ENCODE results near the gene WWTR1. TPM values are rescaled to one million over a fixed set of nuclear protein-coding genes. Genes with fewer than 3 reads are reported as not detected.
A peak's percentile ranks its signal among the peaks of the same experiment; 100 is the strongest.

Gene WWTR1
- total RNA-seq, 6 donors from 2014 or later = 77.5 to 119 (median 107) TPM

DNA sequence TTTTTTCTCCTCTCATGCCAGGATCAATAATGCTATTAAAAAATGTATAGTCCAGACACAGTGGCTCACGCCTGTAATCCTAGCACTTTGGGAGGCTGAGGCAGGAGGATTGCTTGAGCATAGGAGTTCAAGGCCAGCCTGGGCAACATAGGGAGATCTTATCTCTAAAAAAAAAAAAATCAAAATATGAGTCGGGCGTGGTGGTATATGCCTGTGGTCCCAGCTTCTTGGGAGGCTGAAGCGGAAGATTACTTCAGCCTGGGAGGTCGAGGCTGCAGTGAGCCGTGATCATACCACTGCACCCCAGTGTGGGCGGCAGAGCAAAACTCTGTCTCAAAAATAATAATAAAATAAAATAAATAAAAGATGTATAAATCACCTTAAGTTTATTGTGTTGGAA lies 75.4 kb downstream of the WWTR1 start:
- Histone ChIP-seq H3K27me3 (no peaks in the 10 kb centered on the region), H3K27ac (peak overlapping the region in 2 of 4 donors; percentile 20 to 56), H3K36me3 (no peaks in the 10 kb centered on the region), H3K4me3 (no peak overlapping the region), H3K9me3 (no peaks in the 10 kb centered on the region), H3K4me1 (peaks cover 34 to 62% (median 46%) of the 10 kb centered on the region in 4 donors)
- DNase-seq = no peak
- WGBS, 2 donors = 85 to 90% methylated on average over 7 of the region's 7 CpGs
- no peak for TF ChIP-seq POLR2AphosphoS5 (IDR thresholded peaks at IDR 0.05)
- TF ChIP-seq POLR2A (IDR thresholded peaks at IDR 0.05) = no peak
- TF ChIP-seq, protein P1, sequence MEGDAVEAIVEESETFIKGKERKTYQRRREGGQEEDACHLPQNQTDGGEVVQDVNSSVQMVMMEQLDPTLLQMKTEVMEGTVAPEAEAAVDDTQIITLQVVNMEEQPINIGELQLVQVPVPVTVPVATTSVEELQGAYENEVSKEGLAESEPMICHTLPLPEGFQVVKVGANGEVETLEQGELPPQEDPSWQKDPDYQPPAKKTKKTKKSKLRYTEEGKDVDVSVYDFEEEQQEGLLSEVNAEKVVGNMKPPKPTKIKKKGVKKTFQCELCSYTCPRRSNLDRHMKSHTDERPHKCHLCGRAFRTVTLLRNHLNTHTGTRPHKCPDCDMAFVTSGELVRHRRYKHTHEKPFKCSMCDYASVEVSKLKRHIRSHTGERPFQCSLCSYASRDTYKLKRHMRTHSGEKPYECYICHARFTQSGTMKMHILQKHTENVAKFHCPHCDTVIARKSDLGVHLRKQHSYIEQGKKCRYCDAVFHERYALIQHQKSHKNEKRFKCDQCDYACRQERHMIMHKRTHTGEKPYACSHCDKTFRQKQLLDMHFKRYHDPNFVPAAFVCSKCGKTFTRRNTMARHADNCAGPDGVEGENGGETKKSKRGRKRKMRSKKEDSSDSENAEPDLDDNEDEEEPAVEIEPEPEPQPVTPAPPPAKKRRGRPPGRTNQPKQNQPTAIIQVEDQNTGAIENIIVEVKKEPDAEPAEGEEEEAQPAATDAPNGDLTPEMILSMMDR (IDR thresholded peaks at IDR 0.05) = no peak
- TF ChIP-seq EP300 (IDR thresholded peaks at IDR 0.05) = no peak
- no peak for ATAC-seq (ENCODE audit: low FRiP score in 2 of 2)

- DNase-seq = peak in 1 of 2 donors; percentile 72
- peaks cover 36 to 66% (median 49%) of the 10 kb centered on the region in 4 donors for H3K4me1 ChIP-seq
- 27 to 41% methylated on average over 8 of the region's 8 CpGs for WGBS, 2 donors
Measured at GRCh38 chr3:149581681-149582370, 76.0 kb downstream of the WWTR1 start.

DNA sequence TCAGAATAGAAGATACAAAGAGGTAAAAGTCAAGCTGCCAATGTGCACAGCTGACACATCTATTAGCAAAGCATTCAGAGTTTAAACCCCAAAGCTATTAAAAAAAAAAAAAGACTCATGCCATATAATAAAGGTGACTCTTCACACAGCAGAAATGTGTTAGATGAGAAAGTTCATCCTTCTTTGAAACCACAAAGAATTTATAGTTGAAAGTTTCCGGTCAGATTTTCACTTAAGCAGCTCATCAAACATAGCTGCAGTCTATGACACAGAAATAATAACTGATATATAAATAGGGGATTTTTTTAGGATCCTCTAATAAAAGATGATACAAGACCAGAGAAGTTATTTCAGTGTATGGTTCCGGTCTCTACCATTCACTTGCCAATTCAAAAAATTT lies 76.6 kb downstream of the WWTR1 start:
- no peaks in the 10 kb centered on the region for H3K27me3 ChIP-seq
- no peak for TF ChIP-seq EP300 (IDR thresholded peaks at IDR 0.05)
- TF ChIP-seq POLR2A (IDR thresholded peaks at IDR 0.05) = no peak
- TF ChIP-seq, protein P1 (IDR thresholded peaks at IDR 0.05) = no peak
- no peak for TF ChIP-seq POLR2AphosphoS5 (IDR thresholded peaks at IDR 0.05)
- DNase-seq (no peak), ATAC-seq (ENCODE audit: low FRiP score in 2 of 2) (no peak)
- H3K4me3 ChIP-seq = no peak overlapping the region
- H3K9me3 ChIP-seq = no peaks in the 10 kb centered on the region
- no peaks in the 10 kb centered on the region for H3K36me3 ChIP-seq
- peaks cover 42 to 67% (median 52%) of the 10 kb centered on the region in 4 donors for H3K4me1 ChIP-seq
- WGBS, 2 donors = 50 to 64% methylated on average over 2 of the region's 2 CpGs
- H3K27ac ChIP-seq = peak overlapping the region in 2 of 4 donors; percentile 22 to 56

More at GRCh38 chr3:149581681-149582370, 76.0 kb downstream of the WWTR1 start:
- TF ChIP-seq POLR2AphosphoS5 (IDR thresholded peaks at IDR 0.05) (peak in 1 of 2 donors; percentile 21), EP300 (IDR thresholded peaks at IDR 0.05) (peak in 1 of 4 donors; percentile 29), POLR2A (IDR thresholded peaks at IDR 0.05) (no peak)
- TF ChIP-seq, protein P1 (IDR thresholded peaks at IDR 0.05) = peak in 2 of 6 experiments; percentile 7 to 42
- Histone ChIP-seq H3K36me3 (no peaks in the 10 kb centered on the region), H3K4me3 (no peak overlapping the region), H3K27me3 (no peaks in the 10 kb centered on the region), H3K27ac (peak overlapping the region; percentile 22 to 56 (median 44)), H3K9me3 (no peaks in the 10 kb centered on the region)
- ATAC-seq (ENCODE audit: low FRiP score in 2 of 2) = peak; percentile 74 to 84

DNA sequence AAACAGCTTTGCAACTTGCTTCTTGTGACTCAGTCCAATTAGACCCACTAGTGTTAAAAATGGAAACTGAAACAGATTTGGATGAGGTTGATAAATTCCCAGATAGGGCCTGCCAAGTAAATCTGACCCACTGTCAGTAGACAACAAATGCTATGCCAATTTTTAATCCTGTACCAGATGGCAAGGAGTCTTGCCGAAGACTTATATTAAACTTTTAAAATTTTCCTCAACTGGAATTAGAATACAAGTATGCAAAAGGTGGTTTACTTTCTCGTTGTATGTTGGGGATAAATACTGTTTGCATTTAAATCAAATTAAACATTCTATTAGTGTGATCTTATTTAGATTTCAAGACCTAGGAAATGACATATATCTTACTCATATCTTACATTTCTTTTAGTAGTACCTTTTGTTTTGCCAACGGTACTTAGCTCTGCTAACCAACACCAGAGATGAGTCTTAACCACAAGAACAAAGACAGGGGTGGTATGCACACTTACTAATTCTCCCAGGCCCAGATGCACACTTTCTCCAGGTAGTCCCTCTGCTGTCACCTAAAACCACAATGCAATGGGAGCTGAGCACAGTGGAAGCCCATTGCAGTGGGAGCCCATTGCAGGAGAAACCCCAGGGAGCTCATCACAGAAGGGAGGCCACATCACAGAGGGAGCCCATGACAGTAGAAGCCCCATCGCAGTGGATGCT lies 77.8 kb downstream of the WWTR1 start:
- DNase-seq (no peak), ATAC-seq (ENCODE audit: low FRiP score in 2 of 2) (no peak)
- Histone ChIP-seq H3K27me3 (no peaks in the 10 kb centered on the region), H3K4me3 (no peak overlapping the region), H3K36me3 (no peaks in the 10 kb centered on the region), H3K9me3 (no peaks in the 10 kb centered on the region), H3K27ac (peak overlapping the region in 1 of 4 donors; percentile 40), H3K4me1 (peaks cover 55 to 74% (median 61%) of the 10 kb centered on the region in 4 donors)
- 54 to 62% methylated on average over 4 of the region's 4 CpGs for WGBS, 2 donors
- TF ChIP-seq, protein P1 (IDR thresholded peaks at IDR 0.05) = no peak
- no peak for TF ChIP-seq POLR2A (IDR thresholded peaks at IDR 0.05)
- no peak for TF ChIP-seq POLR2AphosphoS5 (IDR thresholded peaks at IDR 0.05)
- no peak for TF ChIP-seq EP300 (IDR thresholded peaks at IDR 0.05)

Data from upper lobe of left lung (tissue), 6 donors.